GM12891 (cell line): Measurements from ENCODE around the gene ZNF438.

Experiments used
- PAX5 ChIP-seq: IDR thresholded peaks from 2 replicates; pipeline ENCODE4 v1.6.1; 2011; ENCODE audit warnings: low read length, moderate library complexity, mild to moderate bottlenecking; ENCODE audit not compliant: insufficient read depth, severe bottlenecking
- POLR2A ChIP-seq: IDR thresholded peaks from 2 replicates; pipeline ENCODE4 v1.6.1; 2011; ENCODE audit warnings: low read depth, low read length, control low read depth
- POLR2AphosphoS5 ChIP-seq: IDR thresholded peaks from 2 replicates; pipeline ENCODE4 v1.6.1; 2011; ENCODE audit warnings: low read depth, low read length, control low read depth
- POU2F2 ChIP-seq: IDR thresholded peaks from 2 replicates; pipeline ENCODE4 v1.6.1; 2011; ENCODE audit warnings: low read depth, mild to moderate bottlenecking, control low read depth, low read length, moderate library complexity
- SPI1 ChIP-seq: IDR thresholded peaks from 2 replicates; pipeline ENCODE4 v1.6.1; 2011; ENCODE audit warnings: low read depth, low read length, control low read depth
- TAF1 ChIP-seq: IDR thresholded peaks from 2 replicates; pipeline ENCODE4 v1.6.1; 2011; ENCODE audit warnings: low read depth, low read length, control low read depth

DNA sequence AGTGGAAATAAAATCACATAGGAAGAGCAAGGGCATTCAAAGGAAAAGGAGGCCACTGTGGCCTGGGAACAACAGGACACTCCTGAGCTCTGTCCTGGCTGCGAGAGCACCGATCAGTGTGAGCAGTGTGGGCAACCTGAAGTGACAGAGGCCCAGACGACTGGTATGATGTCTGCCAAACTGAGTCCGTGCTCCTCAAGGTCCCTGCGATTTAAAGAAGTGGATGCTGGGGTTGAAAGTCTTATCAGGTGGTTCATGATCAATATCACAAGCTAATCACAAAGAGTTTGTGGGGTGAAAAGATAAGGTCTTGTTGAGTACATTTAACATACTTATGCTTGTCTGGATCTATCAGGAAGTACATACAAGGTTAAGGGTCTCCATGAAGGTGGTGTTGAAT lies 176.5 kb downstream of the ZNF438 start:
- TF ChIP-seq SPI1 (no peak), POLR2AphosphoS5 (no peak), POLR2A (no peak), PAX5 (no peak), TAF1 (no peak), POU2F2 (no peak)
